Right atrium auricular region (tissue), 2 donors: ENCODE measurements around the gene TGM2. TPM values are rescaled to one million over a fixed set of nuclear protein-coding genes. Genes with fewer than 3 reads are reported as not detected.

ENCODE experiments used
- DNase-seq: peaks from one replicate; pipeline ENCODE4 v3.0.0-alpha.2; 2019; ENCODE audit warnings: low spot score
- H3K27ac ChIP-seq, 2 donors: fragments of 200-600 bp; sonication (generic); 1 replicate in 1 of 2; 2 replicates in 1 of 2; pipeline ENCODE4 v1.5.1; 2016 to 2019
- H3K27me3 ChIP-seq, 2 donors: fragments of 200-600 bp; sonication (generic); one replicate each; pipeline versions ENCODE4 v1.5.1 to v1.6.0; 2017 to 2019
- H3K36me3 ChIP-seq: fragments of 200-600 bp; sonication (generic); one replicate; pipeline ENCODE4 v1.5.1; 2016
- H3K4me1 ChIP-seq, 2 donors: fragments of 200-600 bp; sonication (generic); one replicate each; pipeline versions ENCODE4 v1.5.1 to v1.6.0; 2017 to 2019
- H3K4me3 ChIP-seq, 2 donors: fragments of 200-600 bp; sonication (generic); 1 replicate in 1 of 2; 2 replicates in 1 of 2; pipeline ENCODE4 v1.5.1; 2017 to 2019; ENCODE audit warnings: mild to moderate bottlenecking in 1 of 2, moderate library complexity in 1 of 2
- H3K9me3 ChIP-seq, 2 donors: fragments of 200-600 bp; sonication (generic); one replicate each; pipeline ENCODE4 v1.5.1; 2019
- CTCF ChIP-seq, 2 donors: fragments of 200-600 bp; sonication (generic); IDR thresholded peaks; one replicate each; pipeline ENCODE4 v1.5.1; 2019; ENCODE audit warnings: antibody characterized with exemption in 2 of 2
- total RNA-seq, 2 donors: library from RNA; depleted of rRNA; stranded (reverse); fragments of >200 nt; gene quantifications; one replicate each; pipeline ENCODE4 v1.1.0, GENCODE V29; 2016

Gene TGM2
- total RNA-seq, 2 donors from 2014 or later, result 680 to 1,303 TPM

GRCh38 chr20:38093641-38094077, 71.4 kb downstream of the TGM2 start:
- no peak overlapping the region for H3K4me3 ChIP-seq
- H3K9me3 ChIP-seq, result no peaks in the 10 kb centered on the region
- peak overlapping the region; percentile 84 for H3K27ac ChIP-seq
- no peaks in the 10 kb centered on the region for H3K27me3 ChIP-seq
- DNase-seq, result no peak
- H3K36me3 ChIP-seq, result peaks cover 19% of the 10 kb centered on the region
- H3K4me1 ChIP-seq, result peaks cover 0 to 67% of the 10 kb centered on the region in 2 donors
- TF ChIP-seq CTCF (IDR thresholded peaks at IDR 0.05), result no peak

GRCh38 chr20:38092915-38093314, 72.2 kb downstream of the TGM2 start:
- H3K9me3 ChIP-seq, result no peaks in the 10 kb centered on the region
- H3K36me3 ChIP-seq, result peaks cover 27% of the 10 kb centered on the region
- H3K27me3 ChIP-seq, result no peaks in the 10 kb centered on the region
- DNase-seq, result no peak
- no peak overlapping the region for H3K4me3 ChIP-seq
- no peak for TF ChIP-seq CTCF (IDR thresholded peaks at IDR 0.05)
- H3K4me1 ChIP-seq, result peaks cover 0 to 66% of the 10 kb centered on the region in 2 donors
- peak overlapping the region; percentile 84 for H3K27ac ChIP-seq

- Histone ChIP-seq H3K4me1 (peaks cover 0 to 66% of the 10 kb centered on the region in 2 donors), H3K27me3 (no peaks in the 10 kb centered on the region)
Observed at GRCh38 chr20:38092260-38092857, 72.7 kb downstream of the TGM2 start.

GRCh38 chr20:38091441-38092216, 73.4 kb downstream of the TGM2 start:
- Histone ChIP-seq H3K27ac (peak overlapping the region; percentile 84), H3K36me3 (peaks cover 28% of the 10 kb centered on the region)
- DNase-seq, result no peak

More at GRCh38 chr20:38092260-38092857, 72.7 kb downstream of the TGM2 start:
- Histone ChIP-seq H3K4me3 (no peak overlapping the region), H3K9me3 (no peaks in the 10 kb centered on the region), H3K36me3 (peaks cover 28% of the 10 kb centered on the region), H3K27ac (peak overlapping the region; percentile 84)
- TF ChIP-seq CTCF (IDR thresholded peaks at IDR 0.05), result no peak
- no peak for DNase-seq

GRCh38 chr20:38090061-38090460, 75.0 kb downstream of the TGM2 start:
- Histone ChIP-seq H3K27ac (peak overlapping the region; percentile 84), H3K27me3 (no peaks in the 10 kb centered on the region), H3K4me3 (no peak overlapping the region), H3K36me3 (peaks cover 28% of the 10 kb centered on the region), H3K9me3 (no peaks in the 10 kb centered on the region), H3K4me1 (peaks cover 0 to 60% of the 10 kb centered on the region in 2 donors)
- no peak for DNase-seq
- no peak for TF ChIP-seq CTCF (IDR thresholded peaks at IDR 0.05)

More at GRCh38 chr20:38091441-38092216, 73.4 kb downstream of the TGM2 start:
- Histone ChIP-seq H3K9me3 (no peaks in the 10 kb centered on the region), H3K4me1 (peaks cover 0 to 66% of the 10 kb centered on the region in 2 donors), H3K4me3 (no peak overlapping the region), H3K27me3 (no peaks in the 10 kb centered on the region)
- no peak for TF ChIP-seq CTCF (IDR thresholded peaks at IDR 0.05)
